Renal cortex interstitium (tissue), 11 donors: Measurements from ENCODE around the gene TXNRD2. TPM values are rescaled to one million over a fixed set of nuclear protein-coding genes. Genes with fewer than 3 reads are reported as not detected.
"Not testable (repeated sequence)": the region's sequence is repeated elsewhere in the genome, so short reads cannot be mapped to it uniquely, and the experiment has no call there.

Experiments
- DNase-seq, 11 donors: peaks; one replicate each; pipeline ENCODE4 v3.0.0-alpha.2; 2013; ENCODE audit warnings: low read depth in 9 of 11, low spot score in 4 of 11; ENCODE audit errors: extremely low read depth in 1 of 11
- polyA plus RNA-seq, 3 donors: library from polyadenylated mRNA; unstranded; fragments of 120-200 nt; gene quantifications; one replicate each; pipeline ENCODE4 v1.2.1, GENCODE V29; 2013; ENCODE audit not compliant: insufficient read length in 3 of 3

Gene TXNRD2
- polyA plus RNA-seq, 3 donors: 22.0 to 32.1 (median 28.2) TPM

DNA sequence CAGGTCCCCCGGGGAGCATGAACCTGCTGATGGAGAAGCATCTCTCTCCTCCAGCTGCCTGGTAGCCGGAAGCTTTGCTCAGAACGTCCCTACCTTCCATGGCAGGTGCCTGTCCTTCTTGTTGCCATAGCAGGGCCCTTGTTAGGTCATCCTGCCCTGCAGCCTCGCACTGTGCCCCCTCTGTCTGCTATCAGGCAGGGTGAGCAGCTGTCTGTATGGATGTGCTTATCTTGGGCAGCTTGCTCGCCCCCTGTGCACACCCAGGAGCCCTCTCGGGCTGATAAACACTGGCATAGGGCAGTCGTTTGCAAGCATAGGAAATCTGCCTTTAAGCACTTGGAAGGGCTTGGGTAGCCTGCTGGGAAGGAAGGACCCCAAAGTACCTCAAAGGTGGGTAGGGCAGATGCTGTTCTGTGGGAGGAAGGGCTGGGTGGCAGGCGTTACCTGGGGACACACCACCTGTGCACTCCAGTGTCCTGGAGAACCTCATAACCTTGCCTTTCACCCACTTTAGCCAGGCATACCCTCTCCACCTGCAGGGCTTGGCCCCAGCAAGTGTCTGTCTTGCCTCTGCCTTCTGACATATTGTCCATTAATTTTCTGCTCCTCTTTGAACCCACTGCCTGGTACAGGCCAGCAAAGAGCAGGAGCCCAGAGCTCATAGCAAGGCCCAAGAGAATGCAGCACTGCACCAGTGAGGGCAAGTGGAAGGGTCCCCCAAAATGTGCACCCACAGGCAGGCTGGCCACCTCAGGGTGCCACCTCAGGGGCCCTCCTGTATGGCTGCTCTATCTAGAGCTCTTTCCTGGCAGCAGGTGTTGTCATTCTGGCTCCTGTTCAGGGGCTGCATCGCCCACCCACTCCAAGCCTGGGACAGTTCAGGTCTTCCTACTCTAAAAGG is 8.0 kb downstream of the TXNRD2 start:
- no peak for DNase-seq

DNA sequence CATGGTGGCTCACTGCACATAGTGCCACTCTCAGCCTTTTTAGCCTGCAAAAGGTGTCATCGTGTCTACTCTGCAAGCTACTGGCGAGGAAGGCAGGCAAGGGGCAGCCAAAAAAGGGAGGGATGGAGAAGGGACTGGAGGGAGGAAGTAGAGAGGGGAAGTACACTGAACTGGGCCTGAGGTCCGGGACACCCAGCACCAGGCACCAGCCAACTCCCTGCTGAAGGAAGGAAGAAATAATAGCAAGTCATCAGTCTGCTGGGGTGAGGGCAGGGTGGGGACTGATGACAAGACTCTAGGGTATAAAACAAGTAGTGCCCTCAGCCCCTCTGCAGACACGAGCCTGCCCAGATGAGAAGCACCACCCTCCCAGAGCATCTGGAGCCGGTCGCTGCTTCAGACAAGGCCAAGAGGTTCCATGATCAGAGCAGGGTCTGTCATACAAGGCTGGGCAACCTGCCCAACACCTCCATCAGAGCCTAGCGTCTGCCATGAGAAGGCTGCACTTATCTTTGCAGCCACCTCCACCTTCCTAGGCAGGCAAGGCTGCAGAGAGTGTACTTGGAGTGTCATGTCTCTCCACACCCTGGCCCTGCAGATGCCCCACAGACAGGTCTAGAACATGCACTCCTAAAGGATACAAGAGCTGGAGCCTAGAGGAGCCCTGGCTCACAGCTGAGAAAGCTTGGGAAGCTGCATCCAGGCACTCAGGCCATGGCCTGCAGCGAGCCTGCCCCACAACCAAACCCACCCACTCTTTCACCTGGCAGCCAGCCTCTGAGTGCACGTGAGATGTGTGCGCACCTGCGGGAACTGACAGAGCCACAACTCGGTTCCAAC is 9.0 kb downstream of the TXNRD2 start:
- no peak for DNase-seq

- no peak for DNase-seq
These were observed 10.1 kb downstream of the TXNRD2 start for GRCh38 chr22:19931514-19931913.

DNA sequence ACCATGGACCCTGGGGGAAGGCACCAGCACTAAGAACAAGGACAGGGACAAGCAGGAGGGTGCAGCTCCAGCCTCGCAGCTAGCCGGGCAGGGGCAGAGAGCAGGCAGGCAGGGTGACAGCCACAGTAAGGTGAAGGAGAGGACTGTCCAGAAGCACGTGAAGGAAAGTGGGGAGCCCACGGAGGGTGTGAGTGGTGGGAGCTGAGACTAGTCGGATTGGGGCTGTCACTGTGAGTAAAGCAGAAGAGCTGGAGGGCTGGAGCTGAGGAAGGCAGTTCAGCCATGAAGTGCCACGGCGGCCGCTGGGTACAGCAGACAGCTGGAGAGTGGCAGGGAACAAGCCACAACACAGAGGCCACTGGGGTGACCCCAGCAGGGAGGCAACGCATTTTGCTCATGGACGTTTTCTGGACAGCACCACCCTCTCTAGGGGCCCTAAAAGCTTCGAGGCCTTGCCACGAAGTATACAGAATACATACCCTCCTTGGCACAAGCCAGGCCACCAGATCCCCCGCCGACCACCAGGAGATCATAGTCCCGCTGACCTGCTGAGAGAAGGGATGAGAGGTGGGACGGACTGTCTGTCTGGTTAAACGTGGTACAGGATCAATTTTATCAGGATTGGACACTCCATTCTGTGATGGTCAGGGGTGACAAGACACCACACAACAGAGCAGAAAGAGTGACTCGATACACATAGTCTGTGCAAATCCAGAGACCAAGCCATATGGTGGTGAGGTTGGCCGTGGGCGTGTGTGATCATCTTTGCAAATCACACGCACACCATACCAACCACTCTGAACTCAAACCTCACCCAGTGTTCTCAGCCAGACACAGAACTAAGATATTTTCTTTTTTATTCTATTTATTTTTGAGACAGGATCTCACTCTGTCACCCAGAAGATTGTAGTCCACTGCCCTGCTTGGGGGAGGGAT is 10.8 kb downstream of the TXNRD2 start:
- DNase-seq: no peak

DNA sequence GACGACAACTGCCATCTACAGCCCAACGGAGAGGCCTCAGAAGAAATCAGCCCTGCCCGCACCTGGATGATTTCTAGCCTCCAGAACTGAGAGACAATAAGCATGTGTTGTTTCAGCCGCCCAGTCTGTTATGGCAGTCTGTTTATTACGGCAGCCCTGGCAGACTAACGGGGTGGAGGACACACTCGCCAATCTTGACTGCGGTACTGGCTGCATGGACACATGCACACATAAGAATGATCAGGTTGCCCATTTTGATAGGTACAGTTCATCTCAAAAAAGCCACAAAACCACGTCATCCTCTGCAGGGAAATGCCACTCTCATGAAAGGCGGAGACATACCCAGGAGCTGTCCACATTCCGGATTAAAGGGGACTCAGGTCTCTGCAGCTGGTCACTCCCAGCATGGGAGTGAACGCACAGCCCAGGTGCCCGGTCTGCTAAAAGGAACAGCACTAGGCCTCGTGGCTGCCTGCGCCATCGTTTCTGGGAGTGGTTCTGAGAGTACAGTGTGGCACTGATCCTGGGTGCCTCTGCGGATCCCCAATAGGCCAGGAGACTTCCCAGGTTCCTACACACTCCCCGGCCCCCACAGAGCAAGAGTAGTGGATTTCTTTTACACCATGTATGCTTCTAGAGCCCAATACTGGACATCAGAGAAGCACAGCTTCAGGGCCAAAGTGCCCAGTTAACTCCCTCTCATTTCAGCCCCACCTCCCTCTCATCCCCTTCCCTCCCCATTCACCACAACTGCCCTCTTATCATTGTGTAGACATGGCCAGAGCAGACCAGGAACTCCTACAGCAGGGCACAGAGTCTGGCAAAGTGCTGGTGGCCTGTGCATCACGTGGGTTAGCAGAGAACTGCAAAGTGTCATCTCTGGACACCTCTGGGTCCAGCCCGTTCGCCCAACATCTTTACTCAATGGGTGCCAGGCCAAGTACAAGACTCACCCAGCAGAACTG is 11.8 kb downstream of the TXNRD2 start:
- DNase-seq: no peak

DNA sequence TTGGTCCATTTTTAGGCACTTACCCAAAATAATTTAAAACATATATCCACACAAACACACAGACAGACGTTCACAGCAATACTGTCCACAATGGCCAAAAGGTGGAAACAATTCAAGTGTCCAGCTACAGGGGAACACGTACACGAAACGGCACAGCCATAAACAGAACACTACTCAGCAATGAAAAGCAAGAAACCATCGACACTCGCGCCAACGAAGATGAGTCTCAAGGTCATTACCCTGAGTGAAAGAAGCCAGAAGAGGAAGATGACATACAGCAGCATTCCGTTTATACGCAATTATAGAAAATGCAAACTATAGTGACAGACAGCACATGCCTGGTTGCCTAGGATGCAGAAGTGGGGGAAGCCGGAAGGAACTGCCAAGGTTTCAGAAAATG is 13.4 kb downstream of the TXNRD2 start:
- DNase-seq: no peak

DNA sequence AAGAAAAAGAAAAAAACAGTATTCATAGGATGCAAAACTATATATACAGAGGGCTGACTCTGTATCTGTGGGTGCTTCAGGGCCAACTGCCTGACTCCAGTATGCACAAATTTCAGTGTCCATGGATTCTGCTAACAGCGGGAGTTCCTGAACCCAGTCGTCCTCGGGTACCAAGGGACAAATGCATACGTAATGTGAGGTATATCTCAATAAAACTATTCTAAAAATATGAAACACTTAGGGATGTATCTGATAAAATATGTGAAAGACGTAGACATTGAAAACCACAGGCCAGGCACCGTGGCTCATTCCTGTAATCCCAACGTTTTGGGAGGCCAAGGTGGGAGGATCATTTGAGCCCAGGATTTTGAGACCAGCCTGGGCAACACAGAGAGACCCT is 13.9 kb downstream of the TXNRD2 start:
- no peak for DNase-seq

GRCh38 chr22:19926028-19926427 is 15.6 kb downstream of the TXNRD2 start:
- DNase-seq: not testable (repeated sequence)

DNA sequence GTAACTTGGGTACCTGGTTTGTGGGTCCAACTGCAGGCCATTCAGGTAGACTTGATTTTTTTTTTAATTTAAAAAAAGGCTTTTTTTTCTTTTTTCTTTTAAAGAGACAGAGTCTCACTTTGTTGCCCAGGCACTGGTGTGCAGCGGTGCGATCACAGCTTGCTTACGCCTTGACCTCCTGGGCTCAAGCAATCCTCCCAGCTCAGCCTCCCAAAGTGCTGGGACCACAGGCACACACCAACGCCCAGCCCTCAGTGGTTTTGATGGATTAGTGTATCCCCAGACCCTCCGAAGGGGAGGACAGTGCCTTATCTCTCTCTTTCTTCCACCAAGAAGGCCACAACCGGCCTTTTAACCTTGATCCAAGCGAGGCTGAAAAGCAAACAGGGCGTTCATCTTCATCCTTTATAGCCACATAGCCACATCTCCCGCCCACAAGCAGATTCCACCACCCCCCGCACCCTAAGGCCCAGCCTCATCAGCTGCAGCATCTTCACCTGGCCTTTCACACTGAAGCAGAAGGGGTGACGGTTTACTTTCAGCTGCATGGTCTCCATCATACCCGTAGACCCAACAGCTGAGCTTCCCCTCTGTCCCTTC is 17.6 kb downstream of the TXNRD2 start:
- DNase-seq: no peak

DNA sequence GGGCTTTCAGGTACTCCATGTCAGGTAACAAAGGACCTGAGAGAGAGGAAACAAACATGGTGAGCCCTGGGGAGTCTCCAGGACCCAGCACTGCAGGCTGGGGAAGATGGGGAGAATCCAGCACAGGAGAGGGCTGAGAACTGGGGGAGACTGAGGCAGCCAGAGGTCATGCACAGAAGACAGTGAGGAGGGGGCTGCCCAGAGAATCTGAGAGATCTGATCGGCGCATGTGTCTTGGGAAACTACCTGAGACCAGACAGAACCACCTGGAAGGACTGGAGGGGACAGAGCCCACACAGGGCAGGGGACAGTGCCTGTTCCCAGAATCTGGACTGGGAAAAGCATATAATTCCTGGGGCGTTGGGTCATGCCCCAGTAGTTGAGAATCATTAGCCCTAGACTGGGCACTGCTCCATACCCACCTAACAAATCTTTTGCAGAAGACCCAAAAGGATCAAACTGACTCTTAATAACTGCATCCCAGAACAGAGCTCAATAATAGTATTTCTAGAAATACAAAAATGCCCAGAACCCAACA is 20.0 kb downstream of the TXNRD2 start:
- no peak for DNase-seq

GRCh38 chr22:19919701-19920363 is 21.8 kb downstream of the TXNRD2 start:
- no peak for DNase-seq

DNA sequence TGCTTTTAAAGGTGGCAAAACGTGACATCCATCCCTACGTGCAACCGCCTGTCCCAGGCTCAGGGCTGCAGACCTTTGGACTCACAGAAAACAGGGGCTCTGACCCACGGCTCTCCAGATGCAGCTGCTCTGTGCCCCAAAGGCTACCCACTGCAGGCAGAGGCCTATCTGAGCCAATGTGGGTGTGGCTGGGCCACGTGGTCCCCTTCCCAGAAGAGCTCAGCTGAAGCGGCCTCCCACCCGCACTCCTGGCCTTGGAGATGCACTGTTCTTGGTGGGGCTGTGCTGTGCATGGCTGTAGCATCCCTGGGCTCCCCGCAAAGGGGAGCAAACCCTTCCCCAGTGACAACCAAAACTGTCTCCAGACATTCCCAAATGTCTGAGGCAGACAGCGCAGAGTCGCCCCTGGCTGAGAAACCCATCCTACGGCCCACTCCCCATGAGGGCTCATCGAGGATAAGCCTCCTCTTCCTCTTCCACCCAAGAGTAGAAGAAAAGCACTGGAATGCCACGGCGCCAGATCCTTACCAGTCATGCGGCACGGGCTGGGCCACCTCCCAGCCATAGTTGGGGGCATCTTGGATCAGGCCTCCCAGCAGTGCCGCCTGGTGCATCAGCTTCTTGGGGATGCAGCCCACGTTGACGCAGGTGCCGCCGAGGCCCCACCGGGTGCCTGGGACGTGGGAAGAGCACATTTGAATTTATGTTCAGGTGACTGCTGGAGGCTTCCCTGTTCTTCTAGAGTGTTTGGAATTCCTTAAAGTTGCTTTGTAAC is 23.1 kb downstream of the TXNRD2 start:
- no peak for DNase-seq

DNA sequence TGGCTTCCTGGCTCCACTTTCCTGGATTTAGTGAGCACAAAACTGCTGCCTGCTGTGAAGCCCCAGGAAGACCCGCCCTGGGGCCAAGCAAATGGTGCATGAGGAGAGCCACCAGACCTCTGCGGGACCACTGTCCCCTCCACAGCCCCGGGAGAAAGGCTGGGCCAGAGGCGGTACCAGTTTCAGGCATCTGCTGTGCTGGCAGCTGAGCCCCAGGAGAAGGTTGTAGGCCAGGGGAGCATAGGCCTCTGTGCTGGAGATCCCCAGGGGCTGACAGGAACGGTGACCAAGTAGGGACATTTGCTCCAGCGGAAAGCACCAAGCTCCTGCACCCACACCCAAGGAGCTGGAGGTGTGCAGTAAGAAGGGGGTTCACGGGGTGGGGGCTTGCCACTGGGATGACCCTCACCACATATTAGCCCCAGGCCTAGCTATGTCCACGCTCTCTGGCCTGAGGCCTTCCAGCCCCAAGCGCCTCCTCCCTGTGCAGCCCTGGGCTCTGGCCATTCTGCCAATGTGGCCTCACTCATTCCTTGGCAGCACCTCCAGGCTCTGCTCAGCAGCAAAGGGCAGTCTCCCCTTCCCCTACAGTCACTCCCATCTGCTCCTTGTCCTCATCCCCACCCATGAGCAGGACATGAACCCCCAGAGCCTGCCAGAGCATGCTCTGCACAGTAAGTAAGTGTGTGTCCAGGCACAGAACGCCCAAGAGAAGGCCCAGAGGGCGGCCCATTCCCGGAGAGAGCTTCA is 24.1 kb downstream of the TXNRD2 start:
- DNase-seq: no peak

DNA sequence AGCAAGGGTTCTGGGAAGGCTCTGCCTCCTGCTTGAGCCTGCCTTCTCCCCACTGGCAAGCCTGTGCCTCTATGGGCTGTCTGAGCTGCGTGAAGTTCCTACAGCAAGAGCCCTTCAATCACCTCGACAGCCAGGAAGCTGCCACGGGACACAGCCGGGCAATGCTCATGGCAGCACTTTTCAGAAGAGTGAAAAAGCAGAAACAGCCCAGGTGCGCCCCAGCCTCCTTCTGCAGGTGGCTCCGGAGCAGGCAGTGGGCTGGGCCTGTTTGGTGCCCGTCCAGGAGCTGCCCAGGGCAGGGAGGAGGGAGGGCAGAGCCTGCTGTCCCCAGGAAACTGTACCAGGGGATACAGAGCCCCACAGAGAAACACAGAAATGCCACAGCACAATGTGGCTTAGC is 24.7 kb downstream of the TXNRD2 start:
- DNase-seq: no peak

GRCh38 chr22:19916006-19916405 is 25.6 kb downstream of the TXNRD2 start:
- no peak for DNase-seq
